HG03196 (cell line): ENCODE measurements around the gene GALNT9.
"Not testable (repeated sequence)": the region's sequence is repeated elsewhere in the genome, so short reads cannot be mapped to it uniquely, and the experiment has no call there.

ENCODE experiments used
- ATAC-seq: cut with Tn5 transposase; IDR thresholded peaks from one replicate; pipeline ENCODE4 v1.9.1; 2021; ENCODE audit not compliant: unreplicated experiment

Gene GALNT9

DNA sequence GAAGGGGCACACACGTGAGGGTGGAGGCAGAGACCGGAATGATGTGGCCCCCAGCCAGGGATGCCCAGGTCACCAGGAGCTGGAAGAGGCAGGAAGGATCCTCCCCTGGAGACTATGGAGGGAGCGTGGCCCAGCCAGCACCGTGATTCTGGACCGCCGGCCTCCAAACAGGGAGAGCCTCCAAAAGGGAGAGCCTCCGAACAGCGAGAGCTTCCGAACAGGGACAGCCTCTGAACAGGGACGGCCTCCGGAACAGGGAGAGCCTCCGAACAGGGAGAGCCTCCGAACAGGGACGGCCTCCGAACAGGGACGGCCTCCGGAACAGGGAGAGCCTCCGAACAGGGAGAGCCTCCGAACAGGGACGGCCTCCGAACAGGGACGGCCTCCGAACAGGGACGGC is 33.8 kb downstream of the GALNT9 start:
- not testable (repeated sequence) for ATAC-seq

DNA sequence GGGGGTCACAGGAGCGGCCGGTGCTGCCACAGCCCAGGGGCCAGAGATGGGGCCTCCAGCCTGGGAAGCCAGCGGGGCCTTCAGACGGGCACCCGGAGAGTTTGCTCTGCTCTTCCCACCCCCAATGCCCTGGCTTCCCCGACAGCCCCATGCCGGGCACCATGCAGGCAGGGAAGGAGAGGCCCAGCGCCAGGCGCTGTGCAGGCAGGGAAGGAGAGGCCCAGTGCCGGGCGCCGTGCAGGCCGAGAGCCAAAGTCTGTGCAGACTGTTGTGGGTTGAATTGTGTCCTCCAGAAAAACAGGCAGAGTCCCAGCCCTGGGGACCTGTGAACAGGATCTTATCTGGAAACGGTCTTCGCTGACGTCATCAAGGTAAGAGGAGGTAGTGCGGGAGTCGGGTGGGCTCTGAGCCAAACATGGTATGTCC is 34.3 kb downstream of the GALNT9 start:
- no peak for ATAC-seq

DNA sequence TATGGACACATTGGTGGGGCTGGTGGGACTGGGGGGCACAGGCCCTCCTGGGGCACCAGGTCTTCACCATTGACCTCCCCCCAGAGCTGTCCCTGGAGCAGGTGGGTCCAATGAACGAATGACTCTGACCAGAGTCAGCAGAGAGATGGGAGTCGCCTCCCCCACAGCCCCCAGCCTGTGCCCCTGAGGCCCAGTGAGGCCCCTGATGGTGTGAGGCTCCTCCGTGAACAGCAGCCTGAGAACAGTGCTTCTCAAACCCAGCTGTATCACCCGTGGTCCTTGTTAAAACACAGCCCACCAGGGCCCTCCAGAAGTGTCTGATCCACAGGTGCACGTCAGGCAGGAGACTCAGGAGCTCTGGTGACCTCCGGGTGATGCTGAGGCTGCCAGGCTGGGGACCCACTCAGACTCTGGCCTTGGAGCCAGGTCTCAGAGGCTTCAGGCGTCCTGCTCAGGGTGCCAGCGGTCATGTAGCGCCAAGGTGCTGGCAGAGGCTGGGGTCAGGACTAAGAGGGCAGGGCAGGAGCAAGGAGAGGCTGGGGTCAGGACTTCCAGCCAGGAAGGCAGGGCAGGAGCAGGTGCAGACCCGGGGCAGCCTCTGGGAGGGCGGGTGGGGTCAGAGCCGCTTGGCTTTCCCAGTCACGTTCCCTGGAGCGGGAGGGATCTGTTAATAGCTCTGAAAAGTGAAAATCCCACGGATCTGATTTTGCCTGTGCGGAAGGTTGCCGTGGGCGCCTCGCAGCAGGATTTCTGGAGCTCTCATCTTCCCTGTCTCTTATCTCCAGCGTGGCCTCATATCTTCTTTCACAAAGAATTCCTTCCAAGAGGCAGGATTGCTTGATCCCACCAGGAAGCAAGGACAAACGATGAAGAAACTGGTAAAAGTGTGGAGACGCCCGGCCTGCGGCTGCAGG is 35.0 kb downstream of the GALNT9 start:
- no peak for ATAC-seq

DNA sequence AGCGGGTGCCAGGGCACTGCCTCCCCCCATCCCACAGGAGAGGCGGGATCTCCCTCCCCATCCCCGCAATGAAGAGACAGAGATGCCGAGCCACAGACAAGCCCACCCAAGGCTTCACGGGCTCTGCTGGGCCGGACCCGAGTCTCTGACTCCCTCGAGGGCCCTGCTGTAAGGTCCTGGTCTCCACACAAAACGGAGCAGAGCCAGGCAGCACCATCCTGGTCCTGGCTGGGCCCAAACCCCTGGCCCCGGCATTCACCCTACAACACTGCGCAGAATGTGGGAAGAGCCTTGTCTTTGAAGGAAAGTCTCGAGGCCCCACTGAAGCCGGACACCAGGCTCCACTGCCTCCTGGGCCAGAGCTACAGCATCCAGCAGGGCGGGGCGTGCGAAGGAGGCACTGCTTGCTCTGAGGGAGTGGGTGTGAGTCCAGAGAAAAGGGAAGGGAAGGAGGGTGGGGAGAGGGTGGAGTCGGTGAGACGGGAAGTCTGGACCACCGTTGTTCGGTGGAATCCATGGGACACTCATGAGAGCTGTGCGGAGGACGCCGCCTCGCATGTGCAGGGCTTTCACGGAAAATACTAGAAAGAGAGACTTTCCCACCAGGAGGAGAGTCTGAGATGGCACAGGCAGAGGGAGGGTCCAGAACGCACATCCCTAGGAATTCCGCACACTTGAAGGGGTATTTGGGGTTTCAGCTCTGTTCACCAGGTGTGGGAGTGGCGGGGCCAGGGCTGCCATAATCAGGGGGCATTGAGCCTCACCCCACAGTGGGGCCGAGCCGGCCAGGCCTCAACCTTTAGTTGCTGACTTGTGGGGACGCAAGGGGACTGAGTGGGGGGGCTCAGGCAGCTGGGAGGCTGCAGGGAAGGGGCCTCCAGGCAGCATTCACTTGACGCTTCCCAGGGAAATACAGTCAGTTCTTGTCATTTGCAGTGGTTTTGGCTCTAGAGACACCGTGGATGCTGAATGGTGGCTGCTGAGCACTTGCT is 36.8 kb downstream of the GALNT9 start:
- ATAC-seq, result no peak

DNA sequence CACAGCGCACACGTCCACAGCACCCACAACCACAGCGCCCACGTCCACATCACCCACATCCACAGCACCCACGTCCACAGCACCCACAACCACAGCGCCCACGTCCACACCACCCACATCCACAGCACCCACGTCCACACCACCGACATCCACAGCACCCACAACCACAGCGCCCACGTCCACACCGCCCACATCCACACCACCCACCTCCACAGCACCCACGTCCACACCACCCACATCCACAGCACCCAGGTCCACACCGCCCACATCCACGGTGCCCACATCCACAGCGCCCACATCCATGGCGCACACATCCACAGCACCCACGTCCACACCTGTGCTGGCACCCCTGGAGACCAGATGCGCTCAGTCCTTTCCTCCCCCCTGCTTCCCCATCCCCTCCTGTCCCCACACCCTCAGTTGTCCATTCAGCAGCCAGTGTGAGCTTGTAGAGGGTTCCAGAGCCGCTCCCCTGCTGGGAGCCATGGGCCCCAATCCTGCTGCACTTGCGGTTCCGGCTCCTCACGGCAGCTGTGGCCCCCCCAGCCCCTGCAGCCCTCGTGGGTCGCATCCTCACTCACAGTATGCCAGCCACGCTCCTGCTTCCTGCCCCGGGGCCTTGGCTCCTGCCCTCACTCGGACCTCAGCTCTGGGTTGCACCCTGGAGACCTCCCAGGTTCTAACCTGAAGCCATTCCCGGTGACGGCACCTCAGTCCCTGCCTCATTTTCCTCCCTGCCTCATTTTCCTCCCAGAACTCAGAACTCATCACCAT is 37.8 kb downstream of the GALNT9 start:
- ATAC-seq, result no peak

DNA sequence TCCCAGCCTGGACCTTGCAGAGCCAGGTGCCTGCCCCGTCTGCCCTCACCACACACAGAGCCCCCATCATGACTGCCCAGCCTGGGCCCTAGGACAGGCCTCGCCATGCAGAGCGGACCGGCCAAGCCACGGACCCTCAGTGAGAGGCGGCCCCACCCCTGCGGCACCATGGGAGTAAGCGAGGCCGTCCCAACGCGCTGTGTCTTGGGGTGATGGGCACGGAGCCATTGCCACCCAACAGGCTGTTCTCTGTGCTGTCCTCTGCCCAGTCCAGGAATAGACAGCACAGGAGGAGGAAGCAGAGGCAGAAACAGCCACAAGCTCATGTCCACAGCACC is 39.2 kb downstream of the GALNT9 start:
- no peak for ATAC-seq

DNA sequence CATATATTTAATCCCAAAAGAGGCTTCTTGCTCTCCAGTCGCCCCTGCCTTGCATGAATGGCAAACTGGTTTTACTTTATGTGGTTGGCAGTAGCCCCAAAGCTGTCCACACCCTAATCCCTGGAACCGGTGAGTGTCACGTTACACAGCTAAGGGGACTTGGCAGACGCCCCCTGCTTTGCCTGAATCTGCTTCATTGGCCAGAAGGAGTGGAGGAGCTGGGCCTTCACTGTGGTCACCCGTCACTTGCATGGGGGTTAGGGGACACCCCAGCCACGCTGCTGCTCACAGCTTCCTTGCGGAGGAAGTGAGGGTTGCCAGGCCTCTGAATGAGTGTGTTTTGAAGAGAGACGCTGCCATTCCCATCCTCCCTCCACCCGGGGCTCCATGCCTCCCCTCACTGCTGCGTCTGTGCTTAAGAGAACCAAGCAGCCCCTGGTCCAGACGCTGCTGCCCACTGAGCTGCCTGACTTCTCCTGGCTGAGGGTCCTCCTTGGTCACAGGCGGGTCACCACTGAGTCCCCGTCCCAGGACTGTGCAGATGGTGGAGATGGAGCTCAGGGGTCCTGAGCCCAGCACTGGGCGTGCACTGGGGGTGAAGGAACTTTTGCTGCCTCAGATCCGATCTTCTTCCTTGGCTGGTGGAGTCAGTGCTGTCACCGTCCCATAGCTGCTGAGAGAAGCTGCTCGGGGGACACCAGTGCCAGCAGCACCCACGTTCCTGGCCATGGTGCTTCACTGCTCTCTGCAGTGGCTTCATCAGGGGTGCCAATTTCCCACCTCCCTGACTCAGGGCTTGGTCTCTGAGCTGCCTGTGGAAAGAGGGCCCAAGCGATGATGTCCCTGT is 39.8 kb downstream of the GALNT9 start:
- ATAC-seq, result no peak

DNA sequence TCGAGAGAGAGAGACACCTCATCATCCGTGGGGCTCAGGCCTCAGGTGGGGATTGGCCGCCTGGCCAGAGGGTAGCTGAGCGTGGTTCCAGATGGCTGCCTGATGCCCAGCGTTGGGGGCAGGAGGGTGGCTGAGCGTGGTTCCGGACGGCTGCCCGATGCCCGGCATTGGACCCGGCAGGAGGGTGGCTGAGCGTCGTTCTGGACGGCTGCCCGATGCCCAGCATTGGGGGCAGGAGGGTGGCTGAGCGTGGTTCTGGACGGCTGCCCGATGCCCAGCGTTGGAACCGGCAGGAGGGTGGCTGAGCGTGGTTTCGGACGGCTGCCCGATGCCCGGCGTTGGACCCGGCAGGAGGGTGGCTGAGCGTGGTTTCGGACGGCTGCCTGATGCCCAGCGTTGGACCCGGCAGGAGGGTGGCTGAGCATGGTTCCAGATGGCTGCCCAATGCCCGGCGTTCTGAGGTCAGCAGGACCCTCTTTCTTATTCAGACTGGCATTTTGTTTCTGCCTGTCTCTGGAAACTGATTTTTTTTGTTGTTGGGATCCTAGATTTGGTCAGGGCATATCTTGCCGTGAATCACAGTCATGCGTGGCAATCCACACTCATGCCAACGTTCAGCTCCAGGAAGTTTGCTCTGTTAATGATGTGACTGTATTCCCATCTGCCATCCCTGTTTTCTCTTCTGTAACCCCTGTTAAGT is 40.7 kb downstream of the GALNT9 start:
- ATAC-seq, result no peak

DNA sequence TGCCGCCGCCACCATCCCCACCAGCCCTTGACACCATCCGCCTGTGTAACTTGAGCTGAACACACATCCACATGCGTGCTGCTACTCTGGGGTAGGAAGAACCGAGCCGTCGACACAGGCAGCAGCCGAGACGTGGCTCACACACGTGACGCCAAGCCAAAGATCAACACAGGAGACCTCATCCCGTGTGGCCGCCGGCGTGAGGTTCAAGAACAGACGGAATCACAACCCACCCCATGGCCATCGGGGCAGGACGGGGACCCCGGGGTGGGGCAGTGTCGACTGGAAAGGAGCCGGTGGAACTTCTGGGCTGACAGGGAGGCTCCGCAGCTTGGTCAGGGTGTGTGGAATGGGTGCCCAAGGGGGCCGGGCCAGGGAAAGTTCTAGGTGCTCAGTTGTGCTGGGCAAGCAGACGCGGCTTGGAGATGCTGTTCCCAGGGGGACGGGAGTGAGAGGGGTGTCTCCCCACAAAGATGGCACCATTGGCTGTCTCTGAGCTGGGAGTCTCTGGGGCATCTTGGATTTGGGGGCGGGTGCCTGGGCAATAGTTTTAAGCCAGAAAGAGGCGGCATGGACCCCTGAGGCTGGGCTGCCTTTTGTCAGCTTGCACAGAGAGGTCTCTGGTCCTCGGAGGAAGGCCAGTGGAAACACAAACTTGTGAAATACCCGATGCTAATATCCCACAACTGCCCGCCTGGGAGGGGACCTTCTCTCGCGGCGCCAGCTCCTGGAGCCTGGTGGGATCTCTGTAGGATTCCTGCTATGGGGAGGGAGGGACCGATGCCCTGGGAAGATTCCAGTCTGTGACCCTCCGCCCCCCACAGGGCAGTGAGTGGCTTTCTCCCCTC is 41.8 kb downstream of the GALNT9 start:
- no peak for ATAC-seq

DNA sequence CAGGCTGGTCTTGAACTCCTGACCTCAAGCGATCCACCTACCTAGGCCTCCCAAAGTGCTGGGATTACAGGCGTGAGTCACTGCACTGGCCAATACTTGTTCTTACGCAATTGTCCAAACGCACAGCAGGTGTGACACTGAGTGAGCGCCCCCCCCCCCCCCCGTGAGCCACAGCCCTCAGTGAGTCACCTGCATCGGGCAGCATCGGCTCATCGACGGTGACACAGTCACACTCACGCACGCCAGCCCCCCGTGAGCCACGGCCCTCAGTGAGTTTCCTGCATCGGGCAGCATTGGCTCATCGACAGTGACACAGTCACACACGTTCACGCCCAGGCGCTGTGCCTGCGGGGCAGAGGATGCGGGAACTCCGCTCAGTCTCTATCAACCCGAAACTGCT is 42.5 kb downstream of the GALNT9 start:
- ATAC-seq, result no peak

DNA sequence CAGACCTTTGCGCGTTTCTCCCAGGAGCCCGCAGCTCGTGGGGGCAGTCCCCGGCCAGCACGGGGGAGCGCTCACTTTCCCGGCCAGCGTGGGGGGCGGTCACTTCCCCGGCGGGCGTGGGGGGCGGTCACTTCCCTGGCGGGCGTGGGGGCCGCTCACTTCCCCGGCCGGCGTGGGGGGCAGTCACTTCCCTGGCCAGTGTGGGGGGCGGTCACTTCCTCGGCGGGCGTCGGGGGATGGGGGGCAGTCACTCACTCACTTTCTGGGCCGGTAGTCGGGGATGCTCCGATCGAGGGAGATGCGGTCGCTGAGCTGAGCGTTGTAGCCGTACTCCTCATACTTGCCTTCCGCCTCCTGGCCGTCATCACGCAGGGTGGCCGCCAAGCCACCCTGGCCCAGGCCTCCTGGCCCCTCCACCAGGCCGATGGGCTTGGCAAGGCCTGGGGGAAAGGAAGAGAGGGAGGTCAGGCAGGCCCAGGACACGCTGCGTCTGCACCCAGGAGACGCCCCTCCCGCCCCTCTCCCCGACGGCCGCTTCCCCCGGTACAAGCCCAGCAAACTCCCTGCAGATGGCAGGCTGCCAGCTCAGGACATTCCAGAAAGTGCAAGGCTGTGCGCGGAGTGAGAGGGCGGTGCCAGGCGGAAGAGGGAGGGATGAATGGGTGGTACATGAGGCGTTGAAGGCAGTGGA is 43.3 kb downstream of the GALNT9 start:
- ATAC-seq, result no peak

DNA sequence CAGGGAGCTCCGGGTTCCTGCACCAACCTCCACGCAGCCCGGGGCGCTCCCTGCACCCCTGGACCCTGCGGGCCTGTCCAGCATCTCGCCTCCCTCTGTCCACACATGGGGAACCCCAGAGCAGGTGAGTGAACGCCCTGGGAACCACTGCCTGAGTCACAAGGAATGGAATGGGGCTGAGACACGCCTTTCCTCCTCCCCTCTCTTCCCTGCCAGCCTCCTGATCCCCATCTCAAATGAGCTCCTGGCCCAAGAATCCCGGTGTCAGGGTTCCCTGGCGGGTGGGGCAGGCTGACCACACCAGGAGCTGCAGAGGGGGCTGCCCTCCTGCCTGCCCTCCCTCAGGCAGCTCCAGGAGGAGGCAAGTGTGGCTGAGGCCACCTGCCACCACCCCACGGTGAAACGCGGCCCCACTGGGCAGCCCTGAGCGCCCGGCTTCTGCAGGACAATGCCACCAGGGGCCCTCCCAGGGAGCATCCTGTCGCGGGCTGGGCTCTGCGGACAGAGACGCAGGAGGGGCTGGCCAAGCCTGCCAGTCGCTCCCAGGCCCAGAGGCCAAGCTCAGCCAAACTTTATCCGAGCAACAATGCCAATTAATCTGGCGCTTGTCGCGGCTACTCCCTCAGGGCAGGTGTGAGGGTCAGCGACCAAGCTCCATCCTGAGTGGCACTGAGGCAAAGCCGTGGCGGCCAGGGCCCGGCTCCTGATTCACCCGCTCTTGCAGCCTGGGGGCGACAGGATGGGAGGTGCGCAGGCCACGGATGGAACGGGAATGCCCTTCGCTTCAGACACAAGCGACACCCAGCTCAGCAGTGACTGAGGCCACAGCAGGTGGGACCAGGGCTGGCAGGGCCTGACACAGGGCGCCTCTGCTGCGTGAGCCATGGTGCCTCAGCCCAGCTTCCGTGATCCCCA is 44.3 kb downstream of the GALNT9 start:
- ATAC-seq, result no peak

DNA sequence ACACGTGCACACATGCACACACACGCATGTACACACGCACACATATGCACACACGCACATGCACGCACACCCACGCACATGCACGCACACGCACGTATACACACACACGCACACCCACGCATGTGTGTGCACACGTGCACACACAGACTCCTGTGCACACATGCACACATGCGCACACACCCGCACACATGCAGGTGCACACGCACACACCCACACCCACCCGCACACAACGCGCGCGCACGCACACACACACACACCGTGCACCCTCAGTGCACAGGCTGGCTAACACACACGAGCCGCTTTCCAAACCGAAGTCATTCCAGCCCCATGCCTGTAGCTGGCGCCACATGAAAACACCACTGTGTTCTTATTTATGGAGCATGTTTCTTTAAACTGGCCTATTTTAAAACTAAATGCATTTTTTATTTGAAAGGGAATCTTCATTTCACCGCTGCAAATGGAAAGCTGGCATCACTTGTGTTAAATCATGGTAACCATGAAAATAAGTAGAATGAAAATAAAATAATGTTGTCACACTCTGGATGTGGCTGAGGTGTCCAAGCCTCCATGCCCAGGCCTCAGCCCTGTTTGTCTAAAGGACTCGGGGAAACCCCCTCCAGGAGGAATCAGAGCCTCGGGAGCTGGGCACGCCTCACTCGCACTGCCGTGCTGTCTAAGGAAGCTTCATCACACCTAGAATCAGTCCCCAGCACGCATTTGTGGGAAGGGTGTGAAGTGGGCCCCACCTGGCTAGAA is 45.1 kb downstream of the GALNT9 start:
- ATAC-seq, result no peak

DNA sequence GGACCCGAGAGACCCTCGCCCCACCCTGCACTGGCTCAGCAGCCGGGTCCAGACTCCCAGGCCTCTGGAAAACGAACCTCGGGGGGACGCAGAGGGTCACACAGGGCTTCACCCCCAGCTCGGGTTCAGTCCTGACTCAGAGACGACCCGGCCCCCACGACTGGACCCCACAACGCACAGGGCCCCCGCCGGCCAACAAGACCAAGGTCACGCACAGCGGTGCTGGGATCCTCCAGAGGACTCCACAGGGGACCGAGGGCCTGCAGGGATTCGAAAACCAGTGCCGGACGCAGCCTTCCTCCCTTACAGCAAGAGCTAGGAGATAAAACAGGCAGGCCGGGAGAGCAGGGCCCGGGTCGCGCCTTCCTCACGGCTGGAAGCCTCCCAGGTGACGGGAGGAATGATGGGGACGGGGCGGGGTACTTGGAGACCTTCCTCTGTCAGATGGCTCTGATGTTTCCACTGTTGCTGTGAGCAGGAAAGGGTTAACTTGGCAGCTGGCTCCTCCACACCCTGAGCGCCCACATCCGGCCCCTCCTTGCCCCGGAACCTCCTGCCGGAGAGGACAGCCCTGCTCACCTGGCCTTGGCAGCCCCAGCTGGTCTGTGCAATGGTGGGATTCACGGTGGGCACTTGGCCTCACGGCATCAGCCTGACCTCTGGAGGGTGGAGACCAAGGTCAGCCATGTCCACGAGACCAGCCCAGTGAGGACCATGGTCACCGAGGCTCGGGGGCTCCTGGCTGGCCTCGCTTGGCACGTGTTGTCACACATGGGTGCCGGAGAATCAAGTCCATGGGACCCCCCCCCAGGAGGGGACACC is 46.2 kb downstream of the GALNT9 start:
- ATAC-seq, result no peak
